H4 (cell line): ENCODE data around the gene MACF1. TPM values are rescaled to one million over a fixed set of nuclear protein-coding genes. Genes with fewer than 3 reads are reported as not detected.
A peak's percentile ranks its signal among the peaks of the same experiment; 100 is the strongest.
"Not testable (repeated sequence)": the region's sequence is repeated elsewhere in the genome, so short reads cannot be mapped to it uniquely, and the experiment has no call there.

Source experiments
- DNase-seq: peaks from one replicate; pipeline ENCODE4 v3.0.0-alpha.2; 2015; ENCODE audit warnings: low spot score
- total RNA-seq: library from RNA; depleted of rRNA; stranded (reverse); fragments of >200 nt; shearing (Covaris generic); gene quantifications from 2 replicates; pipeline ENCODE4 v1.2.3, GENCODE V29; 2014; rRNA removed

The MACF1 gene
- 34.1 and 38.6 TPM in 2 replicates for total RNA-seq

GRCh38 chr1:39204441-39205081 lies at the start of gene MACF1:
Gene MACF1 (plus strand): TSS chr1:39204695. CDS start chr1:39205023, 328 bp downstream.
- DNase-seq, result peak; percentile 91

GRCh38 chr1:39157304-39157703 lies 47.2 kb upstream of the MACF1 start:
- DNase-seq, result no peak

- DNase-seq, result peak; percentile 54
Measured at GRCh38 chr1:39158327-39159086, 46.0 kb upstream of the MACF1 start.

- DNase-seq, result no peak
Measured at GRCh38 chr1:39159224-39160036, 45.1 kb upstream of the MACF1 start.

- DNase-seq, result no peak
Measured at GRCh38 chr1:39160703-39161102, 43.8 kb upstream of the MACF1 start.

GRCh38 chr1:39161811-39162210 lies 42.7 kb upstream of the MACF1 start:
- DNase-seq, result not testable (repeated sequence)

GRCh38 chr1:39163469-39163868 lies 41.0 kb upstream of the MACF1 start:
- DNase-seq, result no peak

- no peak for DNase-seq
Measured at GRCh38 chr1:39164256-39164655, 40.2 kb upstream of the MACF1 start.

- DNase-seq, result no peak
Measured at GRCh38 chr1:39165049-39165448, 39.4 kb upstream of the MACF1 start.

- no peak for DNase-seq
Measured at GRCh38 chr1:39165488-39165887, 39.0 kb upstream of the MACF1 start.

GRCh38 chr1:39167632-39168209 lies 36.8 kb upstream of the MACF1 start:
- peak; percentile 21 for DNase-seq

GRCh38 chr1:39168301-39169080 lies 36.0 kb upstream of the MACF1 start:
- DNase-seq, result no peak

GRCh38 chr1:39170731-39171667 lies 33.5 kb upstream of the MACF1 start:
- DNase-seq, result no peak

- no peak for DNase-seq
Measured at GRCh38 chr1:39173119-39173994, 31.1 kb upstream of the MACF1 start.

- no peak for DNase-seq
Measured at GRCh38 chr1:39173995-39174380, 30.5 kb upstream of the MACF1 start.

GRCh38 chr1:39174390-39175081 lies 30.0 kb upstream of the MACF1 start:
- no peak for DNase-seq

- no peak for DNase-seq
Measured at GRCh38 chr1:39177706-39178105, 26.8 kb upstream of the MACF1 start.
